ENCODE results near the gene DCUN1D4.

DNA sequence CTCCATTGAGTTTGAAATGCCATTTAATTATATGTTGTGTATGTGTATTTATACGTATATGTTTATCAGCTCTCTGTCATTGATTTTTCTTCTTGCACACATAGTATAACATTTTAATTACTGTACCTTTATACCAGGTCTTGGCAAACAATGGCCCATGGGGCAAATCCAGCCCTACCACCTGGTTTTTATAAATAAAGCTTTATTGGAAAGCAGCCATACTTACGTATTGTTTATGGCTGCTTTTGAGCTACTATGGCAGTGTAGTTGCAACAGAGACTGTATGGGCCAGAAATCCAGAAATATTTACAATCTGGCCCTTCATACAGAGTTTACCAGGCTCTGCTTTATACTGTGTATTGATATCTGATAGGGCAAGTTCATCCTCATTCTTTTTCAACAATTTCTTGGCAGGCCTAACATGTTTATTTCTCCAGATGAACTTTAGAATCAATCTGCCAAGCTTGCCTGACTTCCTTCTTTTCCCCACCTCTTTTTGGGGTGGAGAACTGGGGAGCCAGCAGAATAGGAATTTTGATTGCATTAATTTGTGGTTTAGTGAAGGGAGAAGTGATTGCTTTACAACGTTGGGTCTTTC, 15.8 kb downstream of the DCUN1D4 start:
- peak; percentile 49 for TF ChIP-seq YY1 (IDR thresholded peaks at IDR 0.05)
- no peak for TF ChIP-seq TAF1 (conservative IDR thresholded peaks at IDR 0.05)

Data from liver (tissue), 2 donors.